Fibroblast of lung (primary cell): ENCODE results near the gene WWC2. TPM values are rescaled to one million over a fixed set of nuclear protein-coding genes. Genes with fewer than 3 reads are reported as not detected.

ENCODE experiments used
- DNase-seq, 2 donors: peaks; one replicate each; pipeline versions ENCODE4 v3.0.0 to v3.0.0-alpha.2; 2010; ENCODE audit warnings: low read depth in 2 of 2
- H2AFZ ChIP-seq: 2 replicates; pipeline ENCODE4 v1.5.1; 2012; ENCODE audit warnings: low read length, control low read depth, inconsistent platforms
- H3K27ac ChIP-seq: 2 replicates; pipeline ENCODE4 v1.5.1; 2011; ENCODE audit warnings: low read length, control low read depth; ENCODE audit not compliant: insufficient read depth
- H3K27me3 ChIP-seq: 2 replicates; pipeline ENCODE4 v1.5.1; 2011; ENCODE audit warnings: mild to moderate bottlenecking, low read length; ENCODE audit not compliant: control insufficient read depth, insufficient read depth
- H3K36me3 ChIP-seq: 2 replicates; pipeline ENCODE4 v1.5.1; 2011; ENCODE audit warnings: low read length; ENCODE audit not compliant: control insufficient read depth, insufficient read depth
- H3K4me1 ChIP-seq: 2 replicates; pipeline ENCODE4 v1.5.1; 2011; ENCODE audit warnings: low read length; ENCODE audit not compliant: control insufficient read depth, insufficient read depth; ENCODE audit errors: extremely low read depth
- H3K4me2 ChIP-seq: 2 replicates; pipeline ENCODE4 v1.5.1; 2011; ENCODE audit warnings: low read length, control low read depth; ENCODE audit not compliant: insufficient read depth; ENCODE audit errors: extremely low read depth
- H3K4me3 ChIP-seq, 4 experiments: fragments of 200-600 bp in 1 of 4; sonication (generic) in 1 of 4; replicated peaks in 1 of 4; 2 replicates each; pipeline ENCODE4 v1.5.1; 2011 to 2016; ENCODE audit warnings: low read length in 4 of 4, low read depth in 3 of 4, mild to moderate bottlenecking in 3 of 4, control low read depth in 2 of 4, inconsistent platforms in 1 of 4, mixed read lengths in 1 of 4; ENCODE audit not compliant: insufficient read depth in 1 of 4; ENCODE audit errors: control extremely low read depth in 1 of 4
- H3K79me2 ChIP-seq: 2 replicates; pipeline ENCODE4 v1.5.1; 2012; ENCODE audit warnings: mild to moderate bottlenecking, low read length, inconsistent platforms; ENCODE audit not compliant: control insufficient read depth, insufficient read depth
- H3K9ac ChIP-seq: 2 replicates; pipeline ENCODE4 v1.5.1; 2011; ENCODE audit warnings: mild to moderate bottlenecking, low read length, control low read depth; ENCODE audit not compliant: insufficient read depth
- H3K9me3 ChIP-seq: 2 replicates; pipeline ENCODE4 v1.5.1; 2012; ENCODE audit warnings: low read depth, low read length; ENCODE audit not compliant: control insufficient read depth, insufficient read depth
- H4K20me1 ChIP-seq: 2 replicates; pipeline ENCODE4 v1.5.1; 2011; ENCODE audit warnings: low read length; ENCODE audit not compliant: control insufficient read depth, insufficient read depth; ENCODE audit errors: extremely low read depth
- CTCF ChIP-seq, 2 donors: IDR thresholded peaks in 1 of 2; conservative IDR thresholded peaks in 1 of 2; 1 replicate in 1 of 2; 2 replicates in 1 of 2; pipeline ENCODE4 v1.5.1; 2011 to 2012; ENCODE audit warnings: low read length in 2 of 2, control low read depth in 1 of 2, inconsistent platforms in 1 of 2, low read depth in 1 of 2, mild to moderate bottlenecking in 1 of 2
- EZH2 ChIP-seq: IDR thresholded peaks from 2 replicates; pipeline ENCODE4 v1.5.1; 2012; ENCODE audit warnings: low read length, control low read depth, mild to moderate bottlenecking; ENCODE audit errors: missing control alignments
- polyA plus RNA-seq, 2 donors: library from polyadenylated mRNA; depleted of rRNA in 1 of 2; stranded (reverse) in 1 of 2; unstranded in 1 of 2; fragments of >200 nt; gene quantifications; 2 replicates each; pipeline ENCODE4 v1.2.1, GENCODE V29; 2011 to 2012; ENCODE audit warnings: missing spikeins in 1 of 2
- total RNA-seq: library from RNA; depleted of rRNA; stranded (reverse); fragments of >200 nt; gene quantifications from 2 replicates; pipeline ENCODE4 v1.2.1, GENCODE V29; 2014

WWC2 gene
- total and polyA plus RNA-seq, 2 donors (not counting 1 experiment from before 2014, with no cell fraction given): 31.6 to 34.0 TPM

- H3K9me3 ChIP-seq: no peaks in the 10 kb centered on the region
- no peak overlapping the region for H2AFZ ChIP-seq
- H3K4me3 ChIP-seq: no peak overlapping the region
- no peaks in the 10 kb centered on the region for H4K20me1 ChIP-seq
- no peaks in the 10 kb centered on the region for H3K27me3 ChIP-seq
- no peak for DNase-seq
- no peak for TF ChIP-seq EZH2
- no peak for TF ChIP-seq CTCF (conservative IDR thresholded peaks at IDR 0.05 in 1 of 2, IDR thresholded peaks at IDR 0.05 in 1 of 2; ENCODE audit: low read depth in 1 of 2, low read length in 2 of 2)
- no peak overlapping the region for H3K27ac ChIP-seq
- H3K4me2 ChIP-seq: no peak overlapping the region
- no peaks in the 10 kb centered on the region for H3K36me3 ChIP-seq
- H3K79me2 ChIP-seq: peaks cover 23% of the 10 kb centered on the region
- peaks cover 3% of the 10 kb centered on the region for H3K4me1 ChIP-seq
- H3K9ac ChIP-seq: no peak overlapping the region
Measured at GRCh38 chr4:183181081-183181480, 82.0 kb downstream of the WWC2 start.

GRCh38 chr4:183182873-183183725 lies 84.0 kb downstream of the WWC2 start:
- peak; percentile 75 to 94 for DNase-seq
- no peak overlapping the region for H3K27ac ChIP-seq
- no peak overlapping the region for H2AFZ ChIP-seq
- no peaks in the 10 kb centered on the region for H3K36me3 ChIP-seq
- H3K4me3 ChIP-seq: no peak overlapping the region
- no peaks in the 10 kb centered on the region for H3K4me1 ChIP-seq
- no peak overlapping the region for H3K9ac ChIP-seq
- no peaks in the 10 kb centered on the region for H4K20me1 ChIP-seq
- no peak overlapping the region for H3K4me2 ChIP-seq
- H3K27me3 ChIP-seq: no peaks in the 10 kb centered on the region
- H3K9me3 ChIP-seq: no peaks in the 10 kb centered on the region
- TF ChIP-seq EZH2 (no peak), CTCF (conservative IDR thresholded peaks at IDR 0.05 in 1 of 2, IDR thresholded peaks at IDR 0.05 in 1 of 2; ENCODE audit: low read depth in 1 of 2, low read length in 2 of 2) (no peak)
- peaks cover 23% of the 10 kb centered on the region for H3K79me2 ChIP-seq

GRCh38 chr4:183183906-183184535 lies 85.0 kb downstream of the WWC2 start:
- Histone ChIP-seq H3K4me2 (no peak overlapping the region), H3K27me3 (no peaks in the 10 kb centered on the region), H3K9ac (no peak overlapping the region), H3K4me1 (no peaks in the 10 kb centered on the region), H3K36me3 (no peaks in the 10 kb centered on the region), H3K4me3 (no peak overlapping the region), H4K20me1 (no peaks in the 10 kb centered on the region), H2AFZ (no peak overlapping the region), H3K79me2 (peaks cover 21% of the 10 kb centered on the region), H3K27ac (no peak overlapping the region), H3K9me3 (no peaks in the 10 kb centered on the region)
- TF ChIP-seq CTCF (conservative IDR thresholded peaks at IDR 0.05 in 1 of 2, IDR thresholded peaks at IDR 0.05 in 1 of 2; ENCODE audit: low read depth in 1 of 2, low read length in 2 of 2) (no peak), EZH2 (no peak)
- DNase-seq: no peak
